GM13977 (cell line): Measurements from ENCODE around the gene RAB3C.

Experiments used
- DNase-seq: peaks from one replicate; pipeline ENCODE4 v3.0.0; 2012; ENCODE audit warnings: low spot score
- in situ Hi-C: fragments of 300-500 bp; cut with MboI; formaldehyde crosslinking; loops from one replicate; pipeline ENCODE4 v1.12.0; 2022; ENCODE audit warnings: low sequenced_read_pairs, low pct_unique_long_range_greater_than_20kb, mixed read lengths, inconsistent platforms; ENCODE audit not compliant: unreplicated experiment
- TF ChIP-seq, protein P1 (sequence below): IDR thresholded peaks from 2 replicates; pipeline ENCODE4 v1.5.1; 2012; ENCODE audit warnings: mild to moderate bottlenecking, control low read depth; ENCODE audit not compliant: insufficient read depth; ENCODE audit errors: extremely low read depth, missing control alignments

The RAB3C gene

DNA sequence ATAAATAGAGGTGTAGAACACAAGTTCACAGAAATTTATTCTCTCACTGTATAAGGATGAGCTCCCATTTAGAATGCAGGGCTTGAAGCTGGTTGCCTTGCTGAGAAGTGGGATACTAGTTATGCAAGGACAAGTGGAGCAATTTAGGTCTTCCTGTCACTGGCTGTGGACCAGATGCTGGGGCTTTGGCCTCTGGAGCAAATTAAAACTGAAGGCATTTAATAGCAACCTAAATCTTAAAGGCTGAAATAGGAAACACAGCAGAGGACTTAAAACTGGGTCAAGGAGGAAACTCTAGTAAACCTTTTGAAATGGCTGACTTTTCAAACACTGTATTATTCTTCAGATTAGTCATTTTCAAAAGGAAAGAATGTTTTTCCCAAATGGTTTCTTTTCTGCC lies 319.4 kb downstream of the RAB3C start:
- TF ChIP-seq, protein P1, sequence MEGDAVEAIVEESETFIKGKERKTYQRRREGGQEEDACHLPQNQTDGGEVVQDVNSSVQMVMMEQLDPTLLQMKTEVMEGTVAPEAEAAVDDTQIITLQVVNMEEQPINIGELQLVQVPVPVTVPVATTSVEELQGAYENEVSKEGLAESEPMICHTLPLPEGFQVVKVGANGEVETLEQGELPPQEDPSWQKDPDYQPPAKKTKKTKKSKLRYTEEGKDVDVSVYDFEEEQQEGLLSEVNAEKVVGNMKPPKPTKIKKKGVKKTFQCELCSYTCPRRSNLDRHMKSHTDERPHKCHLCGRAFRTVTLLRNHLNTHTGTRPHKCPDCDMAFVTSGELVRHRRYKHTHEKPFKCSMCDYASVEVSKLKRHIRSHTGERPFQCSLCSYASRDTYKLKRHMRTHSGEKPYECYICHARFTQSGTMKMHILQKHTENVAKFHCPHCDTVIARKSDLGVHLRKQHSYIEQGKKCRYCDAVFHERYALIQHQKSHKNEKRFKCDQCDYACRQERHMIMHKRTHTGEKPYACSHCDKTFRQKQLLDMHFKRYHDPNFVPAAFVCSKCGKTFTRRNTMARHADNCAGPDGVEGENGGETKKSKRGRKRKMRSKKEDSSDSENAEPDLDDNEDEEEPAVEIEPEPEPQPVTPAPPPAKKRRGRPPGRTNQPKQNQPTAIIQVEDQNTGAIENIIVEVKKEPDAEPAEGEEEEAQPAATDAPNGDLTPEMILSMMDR = no peak
- no peak for DNase-seq
- in situ Hi-C loops = no loop called here

DNA sequence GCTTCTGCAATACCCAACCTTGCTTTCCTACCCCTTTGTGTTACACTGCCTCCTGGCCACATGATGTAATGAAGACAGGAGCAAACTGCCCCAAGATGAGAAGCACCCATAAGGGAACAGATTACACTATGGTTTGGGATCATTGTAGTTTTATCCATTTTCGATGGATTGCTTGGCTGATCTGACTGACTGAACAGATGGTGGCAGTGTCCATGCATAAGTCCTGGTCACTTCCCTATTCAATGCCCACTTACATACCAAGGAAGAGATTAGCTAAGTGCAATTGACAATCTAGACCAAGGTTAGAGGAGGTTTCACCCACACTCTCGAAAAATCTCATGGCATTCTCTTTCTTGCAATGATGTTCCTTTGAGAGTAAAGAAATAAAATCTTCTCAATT lies 319.9 kb downstream of the RAB3C start:
- in situ Hi-C loops = no loop called here
- DNase-seq = no peak
- TF ChIP-seq, protein P1 = no peak

DNA sequence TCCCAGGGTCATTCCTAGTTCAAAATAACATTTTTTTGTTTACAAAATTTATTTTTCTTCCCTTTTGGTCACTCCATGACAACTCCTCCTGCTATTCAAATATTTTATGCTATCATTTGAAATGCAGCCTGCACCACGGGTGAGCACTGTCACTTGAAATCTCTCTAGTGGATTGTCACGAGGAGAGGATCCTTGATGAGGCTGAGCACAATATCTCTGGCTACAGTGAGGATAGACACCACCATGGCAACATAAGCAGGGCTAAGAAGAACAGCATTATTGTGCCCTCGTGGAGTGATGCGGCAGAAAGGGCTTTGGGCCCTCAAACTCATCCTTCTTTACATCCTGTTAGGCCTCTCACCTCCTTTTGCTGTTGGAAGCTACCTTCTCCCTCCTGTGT lies 321.9 kb downstream of the RAB3C start:
- in situ Hi-C loops = no loop called here
- no peak for DNase-seq
- TF ChIP-seq, protein P1 = no peak

DNA sequence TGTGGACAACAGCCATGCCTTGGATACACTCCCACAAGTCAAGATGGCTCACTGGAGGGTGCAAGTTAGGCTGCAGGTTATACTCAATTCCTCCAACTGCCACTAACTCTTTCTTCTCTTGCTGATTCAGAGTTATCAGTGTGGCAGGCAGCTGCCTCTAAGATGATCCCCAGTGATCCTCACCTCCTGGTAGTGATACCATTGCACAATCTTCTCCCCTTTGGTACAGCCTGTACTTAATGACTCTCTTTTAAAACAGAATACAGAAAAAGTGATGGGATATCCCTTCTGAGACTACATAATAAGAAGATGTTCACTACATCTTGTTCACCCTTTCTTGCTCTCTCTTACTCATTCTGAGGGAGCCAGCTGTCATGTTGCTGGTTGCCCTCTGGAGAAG lies 323.1 kb downstream of the RAB3C start:
- in situ Hi-C loops = no loop called here
- DNase-seq = no peak
- TF ChIP-seq, protein P1 = no peak
